ENCODE data around the gene DCDC1.
"Not testable (repeated sequence)": the region's sequence is repeated elsewhere in the genome, so short reads cannot be mapped to it uniquely, and the experiment has no call there.

Gene DCDC1

DNA sequence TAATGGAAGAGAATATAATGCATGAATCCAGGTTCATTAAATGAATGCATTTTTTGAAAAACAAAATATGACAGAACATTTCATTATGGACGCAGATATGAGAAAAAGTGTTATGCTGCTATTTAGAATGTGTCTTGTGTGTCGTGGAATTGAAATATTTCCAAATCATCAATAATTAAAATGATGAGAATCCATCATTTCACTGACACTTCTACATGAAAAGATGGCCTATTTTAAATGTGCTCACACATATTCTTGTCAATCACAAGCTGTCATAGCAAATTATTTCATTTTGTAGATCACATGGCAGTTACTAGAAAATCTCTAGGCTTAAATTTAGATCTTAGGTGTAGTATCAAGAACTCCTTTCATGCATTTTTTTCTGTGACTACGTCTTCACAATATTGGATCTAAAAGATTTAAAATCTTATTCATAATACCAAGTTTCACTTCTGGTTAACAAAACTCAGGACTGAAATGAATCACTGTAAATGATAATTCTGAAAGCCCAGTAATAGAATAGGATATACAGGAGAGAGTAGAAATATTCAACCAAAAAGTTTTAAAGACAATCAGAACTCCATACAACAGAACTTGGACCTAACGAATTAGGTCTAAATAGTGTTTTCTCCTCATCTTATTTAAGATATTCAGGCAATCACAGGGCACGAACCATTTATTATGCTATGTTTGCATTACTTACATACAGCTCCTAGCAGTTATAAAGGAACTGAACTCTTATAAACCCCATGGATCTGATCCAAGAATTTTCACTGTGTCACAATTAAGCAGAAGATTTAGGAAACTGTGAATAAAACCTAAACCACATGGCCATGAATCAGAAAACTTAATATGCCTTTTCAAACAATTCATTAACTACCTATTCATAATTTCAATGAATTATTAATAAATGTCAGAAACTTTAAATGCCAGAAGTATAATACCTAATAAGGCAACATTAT lies 67.7 kb downstream of the DCDC1 start:
- no peak for DNase-seq (ENCODE audit: extremely low read depth, low read depth)
- H3K4me3 ChIP-seq (replicated peaks; ENCODE audit: low read depth, low read length), result no peak overlapping the region
- TF ChIP-seq, protein P1, sequence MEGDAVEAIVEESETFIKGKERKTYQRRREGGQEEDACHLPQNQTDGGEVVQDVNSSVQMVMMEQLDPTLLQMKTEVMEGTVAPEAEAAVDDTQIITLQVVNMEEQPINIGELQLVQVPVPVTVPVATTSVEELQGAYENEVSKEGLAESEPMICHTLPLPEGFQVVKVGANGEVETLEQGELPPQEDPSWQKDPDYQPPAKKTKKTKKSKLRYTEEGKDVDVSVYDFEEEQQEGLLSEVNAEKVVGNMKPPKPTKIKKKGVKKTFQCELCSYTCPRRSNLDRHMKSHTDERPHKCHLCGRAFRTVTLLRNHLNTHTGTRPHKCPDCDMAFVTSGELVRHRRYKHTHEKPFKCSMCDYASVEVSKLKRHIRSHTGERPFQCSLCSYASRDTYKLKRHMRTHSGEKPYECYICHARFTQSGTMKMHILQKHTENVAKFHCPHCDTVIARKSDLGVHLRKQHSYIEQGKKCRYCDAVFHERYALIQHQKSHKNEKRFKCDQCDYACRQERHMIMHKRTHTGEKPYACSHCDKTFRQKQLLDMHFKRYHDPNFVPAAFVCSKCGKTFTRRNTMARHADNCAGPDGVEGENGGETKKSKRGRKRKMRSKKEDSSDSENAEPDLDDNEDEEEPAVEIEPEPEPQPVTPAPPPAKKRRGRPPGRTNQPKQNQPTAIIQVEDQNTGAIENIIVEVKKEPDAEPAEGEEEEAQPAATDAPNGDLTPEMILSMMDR (IDR thresholded peaks at IDR 0.05; ENCODE audit: low read depth, low read length, missing control alignments), result no peak

DNA sequence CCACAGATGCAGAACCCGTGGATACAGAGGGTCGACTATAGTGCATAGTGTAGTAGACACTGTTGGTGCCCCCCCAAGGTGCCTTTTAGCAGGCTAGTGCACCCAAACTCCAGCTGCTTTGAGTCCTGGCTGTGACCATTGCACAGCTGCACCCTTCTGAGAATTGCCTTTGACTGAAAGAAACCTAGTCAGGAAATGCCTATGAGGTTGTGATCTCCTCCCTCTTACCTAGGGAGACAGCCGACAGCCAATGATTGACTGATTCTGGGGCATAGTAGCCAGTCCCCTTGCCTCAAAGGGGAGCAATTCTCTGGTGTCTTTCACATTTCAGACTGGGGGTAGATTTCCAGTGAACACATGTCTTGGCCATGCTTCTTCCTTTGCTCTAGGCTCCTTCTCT lies 74.2 kb downstream of the DCDC1 start:
- no peak for DNase-seq (ENCODE audit: extremely low read depth, low read depth)
- TF ChIP-seq, protein P1 (IDR thresholded peaks at IDR 0.05; ENCODE audit: low read depth, low read length, missing control alignments), result no peak
- no peak overlapping the region for H3K4me3 ChIP-seq (replicated peaks; ENCODE audit: low read depth, low read length)

DNA sequence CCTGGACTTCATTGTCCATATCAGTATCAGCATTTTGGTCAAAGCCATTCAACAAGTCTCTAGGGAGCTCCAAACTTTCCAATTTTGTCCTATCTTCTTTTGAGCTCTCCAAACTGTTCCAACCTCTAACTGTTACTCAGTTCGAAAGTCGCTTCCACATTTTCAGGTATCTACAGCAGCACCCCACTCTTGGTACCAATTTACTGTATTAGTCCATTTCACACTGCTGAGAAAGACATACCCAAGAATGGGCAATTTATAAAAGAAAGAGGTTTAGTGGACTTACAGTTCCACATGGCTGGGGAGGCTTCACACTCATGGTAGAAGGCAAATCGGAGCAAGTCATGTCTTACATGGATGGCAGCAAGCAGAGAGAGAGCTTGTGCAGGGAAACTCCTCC lies 96.0 kb downstream of the DCDC1 start:
- H3K4me3 ChIP-seq (replicated peaks; ENCODE audit: low read depth, low read length); DNase-seq (ENCODE audit: extremely low read depth, low read depth): not testable (repeated sequence)

DNA sequence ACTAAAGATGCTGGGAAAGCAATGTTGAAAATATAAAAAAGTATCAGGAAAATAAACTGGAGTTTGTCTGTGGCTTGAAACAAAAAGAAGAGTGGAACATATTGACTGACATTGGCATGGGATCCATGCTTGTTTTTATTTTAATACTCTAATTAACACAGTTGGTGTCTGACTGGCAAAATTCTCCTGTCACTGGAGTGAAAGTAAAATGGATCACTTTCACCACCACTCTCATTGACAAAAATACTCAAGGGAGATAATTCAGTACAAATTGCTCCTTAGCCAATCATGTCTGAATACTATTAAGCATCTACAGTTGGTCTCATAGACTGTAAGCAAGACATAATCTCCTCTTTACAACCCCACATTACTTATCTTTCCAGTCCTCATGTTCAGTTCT lies 101.8 kb downstream of the DCDC1 start:
- TF ChIP-seq, protein P1 (IDR thresholded peaks at IDR 0.05; ENCODE audit: low read depth, low read length, missing control alignments), result no peak

DNA sequence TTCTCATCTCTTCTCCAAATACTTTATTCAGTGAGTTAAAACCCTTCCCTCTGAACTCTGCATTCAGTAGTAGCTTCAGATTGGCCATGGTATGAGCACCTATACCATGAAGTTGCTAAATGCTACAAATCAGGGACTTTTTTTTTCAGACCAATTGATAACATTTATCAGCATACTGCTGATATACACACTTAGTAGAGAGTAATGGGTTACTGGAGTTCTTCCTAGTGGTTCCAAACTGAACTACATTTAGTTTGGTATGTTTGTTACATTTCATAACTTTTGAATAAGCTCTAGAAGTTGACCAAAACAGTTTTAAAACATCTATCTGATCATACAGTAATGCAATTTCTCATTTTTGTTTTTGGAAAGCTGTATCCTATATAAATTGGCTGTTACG lies 104.7 kb downstream of the DCDC1 start:
- no peak overlapping the region for H3K4me3 ChIP-seq (replicated peaks; ENCODE audit: low read depth, low read length)
- TF ChIP-seq, protein P1 (IDR thresholded peaks at IDR 0.05; ENCODE audit: low read depth, low read length, missing control alignments), result no peak
- DNase-seq (ENCODE audit: extremely low read depth, low read depth), result no peak

More for the DNA sequence above, 101.8 kb downstream of the DCDC1 start:
- no peak overlapping the region for H3K4me3 ChIP-seq (replicated peaks; ENCODE audit: low read depth, low read length)
- DNase-seq (ENCODE audit: extremely low read depth, low read depth), result no peak

DNA sequence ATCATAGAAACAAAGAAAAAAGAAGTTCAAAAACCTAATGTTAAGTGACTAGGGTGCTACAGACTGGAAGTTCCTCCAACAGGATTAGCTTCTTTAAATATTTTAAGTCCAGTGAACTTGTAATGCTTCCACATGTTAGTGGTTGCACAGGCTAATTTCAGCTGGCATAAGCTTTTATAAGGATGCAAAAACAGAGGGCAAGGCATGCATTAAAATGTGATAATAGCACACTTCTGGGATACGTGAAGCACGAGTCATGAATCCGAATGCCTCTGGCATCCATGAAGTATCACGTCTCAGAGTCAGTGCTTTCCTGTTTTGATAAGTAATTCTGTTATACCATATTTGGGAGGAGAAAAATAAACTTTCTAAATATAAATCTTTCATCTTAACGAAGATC lies 106.8 kb downstream of the DCDC1 start:
- TF ChIP-seq, protein P1 (IDR thresholded peaks at IDR 0.05; ENCODE audit: low read depth, low read length, missing control alignments), result no peak
- DNase-seq (ENCODE audit: extremely low read depth, low read depth), result no peak
- no peak overlapping the region for H3K4me3 ChIP-seq (replicated peaks; ENCODE audit: low read depth, low read length)

DNA sequence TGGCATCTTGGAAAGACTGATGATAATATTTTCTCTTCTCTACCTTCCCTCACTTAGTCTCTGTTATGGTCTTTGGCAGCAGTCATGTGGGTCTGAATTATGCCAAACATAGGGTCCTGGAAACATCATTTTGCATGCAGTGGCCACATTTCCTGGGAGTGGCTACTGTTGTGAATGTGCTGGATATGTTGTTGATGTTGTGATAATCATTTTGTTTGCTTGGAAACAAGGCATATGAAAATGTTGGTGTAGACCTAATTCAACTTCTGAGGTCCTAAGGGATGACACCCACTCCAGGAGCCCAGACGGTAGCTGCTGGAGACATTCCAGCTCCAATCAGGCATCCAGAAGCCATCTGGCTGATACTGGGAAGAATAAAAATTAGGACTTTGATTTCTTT lies 109.7 kb downstream of the DCDC1 start:
- H3K4me3 ChIP-seq (replicated peaks; ENCODE audit: low read depth, low read length), result no peak overlapping the region
- TF ChIP-seq, protein P1 (IDR thresholded peaks at IDR 0.05; ENCODE audit: low read depth, low read length, missing control alignments), result no peak
- no peak for DNase-seq (ENCODE audit: extremely low read depth, low read depth)
